ENCODE data around the gene IKZF3.

- TF ChIP-seq, protein P1, sequence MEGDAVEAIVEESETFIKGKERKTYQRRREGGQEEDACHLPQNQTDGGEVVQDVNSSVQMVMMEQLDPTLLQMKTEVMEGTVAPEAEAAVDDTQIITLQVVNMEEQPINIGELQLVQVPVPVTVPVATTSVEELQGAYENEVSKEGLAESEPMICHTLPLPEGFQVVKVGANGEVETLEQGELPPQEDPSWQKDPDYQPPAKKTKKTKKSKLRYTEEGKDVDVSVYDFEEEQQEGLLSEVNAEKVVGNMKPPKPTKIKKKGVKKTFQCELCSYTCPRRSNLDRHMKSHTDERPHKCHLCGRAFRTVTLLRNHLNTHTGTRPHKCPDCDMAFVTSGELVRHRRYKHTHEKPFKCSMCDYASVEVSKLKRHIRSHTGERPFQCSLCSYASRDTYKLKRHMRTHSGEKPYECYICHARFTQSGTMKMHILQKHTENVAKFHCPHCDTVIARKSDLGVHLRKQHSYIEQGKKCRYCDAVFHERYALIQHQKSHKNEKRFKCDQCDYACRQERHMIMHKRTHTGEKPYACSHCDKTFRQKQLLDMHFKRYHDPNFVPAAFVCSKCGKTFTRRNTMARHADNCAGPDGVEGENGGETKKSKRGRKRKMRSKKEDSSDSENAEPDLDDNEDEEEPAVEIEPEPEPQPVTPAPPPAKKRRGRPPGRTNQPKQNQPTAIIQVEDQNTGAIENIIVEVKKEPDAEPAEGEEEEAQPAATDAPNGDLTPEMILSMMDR (conservative IDR thresholded peaks at IDR 0.05): no peak
- TF ChIP-seq ZFX (IDR thresholded peaks at IDR 0.05): no peak
Measured at GRCh38 chr17:39831588-39831987, 32.5 kb downstream of the IKZF3 start.

Measured in C4-2B (cell line).